22Rv1 (cell line): ENCODE measurements around the gene GMFB.

ENCODE experiments used
- ZFX ChIP-seq: fragments of 450-650 bp; IDR thresholded peaks from 2 replicates; pipeline ENCODE4 v1.6.1; 2017; ENCODE audit warnings: antibody characterized with exemption, borderline replicate concordance
- TF ChIP-seq, protein P1 (sequence below): fragments of 450-650 bp; IDR thresholded peaks from 2 replicates; pipeline ENCODE4 v1.5.1; 2017; ENCODE audit warnings: mild to moderate bottlenecking

GRCh38 chr14:54465654-54466053 is 23.1 kb downstream of the GMFB start:
- TF ChIP-seq, protein P1, sequence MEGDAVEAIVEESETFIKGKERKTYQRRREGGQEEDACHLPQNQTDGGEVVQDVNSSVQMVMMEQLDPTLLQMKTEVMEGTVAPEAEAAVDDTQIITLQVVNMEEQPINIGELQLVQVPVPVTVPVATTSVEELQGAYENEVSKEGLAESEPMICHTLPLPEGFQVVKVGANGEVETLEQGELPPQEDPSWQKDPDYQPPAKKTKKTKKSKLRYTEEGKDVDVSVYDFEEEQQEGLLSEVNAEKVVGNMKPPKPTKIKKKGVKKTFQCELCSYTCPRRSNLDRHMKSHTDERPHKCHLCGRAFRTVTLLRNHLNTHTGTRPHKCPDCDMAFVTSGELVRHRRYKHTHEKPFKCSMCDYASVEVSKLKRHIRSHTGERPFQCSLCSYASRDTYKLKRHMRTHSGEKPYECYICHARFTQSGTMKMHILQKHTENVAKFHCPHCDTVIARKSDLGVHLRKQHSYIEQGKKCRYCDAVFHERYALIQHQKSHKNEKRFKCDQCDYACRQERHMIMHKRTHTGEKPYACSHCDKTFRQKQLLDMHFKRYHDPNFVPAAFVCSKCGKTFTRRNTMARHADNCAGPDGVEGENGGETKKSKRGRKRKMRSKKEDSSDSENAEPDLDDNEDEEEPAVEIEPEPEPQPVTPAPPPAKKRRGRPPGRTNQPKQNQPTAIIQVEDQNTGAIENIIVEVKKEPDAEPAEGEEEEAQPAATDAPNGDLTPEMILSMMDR, result no peak
- TF ChIP-seq ZFX, result no peak
